ENCODE measurements around the gene RNF17. TPM values are rescaled to one million over a fixed set of nuclear protein-coding genes. Genes with fewer than 3 reads are reported as not detected.

RNF17 gene
- total and polyA plus RNA-seq, 2 experiments from 2014 or later = not detected

- Histone ChIP-seq H3K4me1 (ENCODE audit: low read depth) (peaks cover 2% of the 10 kb centered on the region), H3K27me3 (no peaks in the 10 kb centered on the region), H3K9me3 (ENCODE audit: low read depth) (no peaks in the 10 kb centered on the region), H3K27ac (no peak overlapping the region), H3K36me3 (no peaks in the 10 kb centered on the region), H3K4me3 (no peak overlapping the region)
- no peak for DNase-seq (ENCODE audit: low read depth in 1 of 2, low spot score in 1 of 2)
- TF ChIP-seq CTCF (IDR thresholded peaks at IDR 0.05; ENCODE audit: low read depth, low read length) = no peak
These were observed 152.5 kb downstream of the RNF17 start for GRCh38 chr13:24916464-24916863.

GRCh38 chr13:24921003-24921402 lies 157.0 kb downstream of the RNF17 start:
- Histone ChIP-seq H3K4me1 (ENCODE audit: low read depth) (peaks cover 9% of the 10 kb centered on the region), H3K4me3 (no peak overlapping the region), H3K9me3 (ENCODE audit: low read depth) (no peaks in the 10 kb centered on the region), H3K27me3 (no peaks in the 10 kb centered on the region), H3K27ac (no peak overlapping the region), H3K36me3 (no peaks in the 10 kb centered on the region)
- no peak for TF ChIP-seq CTCF (IDR thresholded peaks at IDR 0.05; ENCODE audit: low read depth, low read length)
- no peak for DNase-seq (ENCODE audit: low read depth in 1 of 2, low spot score in 1 of 2)

GRCh38 chr13:24921881-24922280 lies 157.9 kb downstream of the RNF17 start:
- Histone ChIP-seq H3K27me3 (no peaks in the 10 kb centered on the region), H3K4me1 (ENCODE audit: low read depth) (peaks cover 9% of the 10 kb centered on the region), H3K27ac (peak overlapping the region; percentile 90), H3K9me3 (ENCODE audit: low read depth) (no peaks in the 10 kb centered on the region), H3K4me3 (peak overlapping the region; percentile 78), H3K36me3 (no peaks in the 10 kb centered on the region)
- DNase-seq (ENCODE audit: low read depth in 1 of 2, low spot score in 1 of 2) = no peak
- TF ChIP-seq CTCF (IDR thresholded peaks at IDR 0.05; ENCODE audit: low read depth, low read length) = no peak

DNA sequence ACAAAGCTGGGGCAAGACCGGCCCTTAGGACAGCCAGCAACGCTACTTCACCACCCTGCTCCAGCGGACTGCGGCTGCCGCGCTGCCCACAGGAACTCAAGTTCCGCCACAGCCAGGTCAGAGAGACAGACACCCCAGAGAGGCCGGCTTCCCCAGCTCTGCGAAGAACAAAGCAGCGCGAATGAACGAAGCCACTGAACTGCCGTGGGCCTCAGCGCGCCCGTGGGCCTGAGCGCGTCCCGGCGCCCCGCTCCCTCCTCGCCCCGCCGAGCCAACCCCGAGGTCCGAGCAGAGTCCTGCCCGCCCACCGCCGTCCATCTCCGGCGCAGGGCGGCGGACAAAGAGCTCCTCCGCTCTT lies 158.4 kb downstream of the RNF17 start:
- no peaks in the 10 kb centered on the region for H3K27me3 ChIP-seq

DNA sequence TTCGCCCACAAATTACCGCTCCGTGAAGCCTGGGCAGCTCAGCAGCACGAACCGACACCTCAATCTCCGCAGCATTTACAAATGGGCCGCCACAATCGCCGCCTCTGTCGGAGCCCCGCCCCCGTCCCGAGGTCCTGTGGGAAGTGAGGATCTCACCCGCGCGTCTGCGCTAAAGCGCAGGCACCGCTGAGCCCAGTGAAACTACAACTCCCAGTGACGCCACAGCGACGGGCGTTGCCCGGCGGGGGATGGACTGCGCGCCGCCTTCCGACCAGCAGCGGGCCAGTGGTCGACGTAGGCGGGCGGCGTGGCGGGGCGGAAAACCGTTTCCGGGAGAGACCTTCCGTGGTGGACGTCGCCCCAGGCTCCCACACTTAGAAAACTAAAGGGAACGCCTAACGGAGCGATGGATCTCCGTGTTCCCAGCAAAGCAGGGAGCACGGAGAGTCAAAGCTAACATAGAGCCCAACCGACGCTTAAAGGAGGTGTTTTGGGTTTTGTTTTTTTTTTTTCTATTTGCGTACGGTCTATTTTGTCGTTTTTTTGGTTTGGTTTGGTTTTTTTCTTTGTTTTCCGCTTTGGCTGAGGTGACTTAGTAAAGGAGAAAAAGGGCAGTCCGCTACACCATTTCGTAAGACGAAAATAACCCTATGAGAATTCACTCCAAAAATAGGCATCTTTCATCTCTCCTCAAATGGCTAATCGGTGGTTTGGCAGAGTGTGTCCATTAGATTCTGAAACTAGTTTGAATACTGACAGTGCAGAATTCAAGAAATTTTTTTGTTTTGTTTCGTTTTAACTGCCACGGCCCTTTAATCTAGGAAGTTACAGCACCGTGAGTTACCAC lies 159.0 kb downstream of the RNF17 start:
- Histone ChIP-seq H3K27ac (peak overlapping the region; percentile 90), H3K4me1 (ENCODE audit: low read depth) (peaks cover 9% of the 10 kb centered on the region), H3K9me3 (ENCODE audit: low read depth) (no peaks in the 10 kb centered on the region), H3K4me3 (peak overlapping the region; percentile 78), H3K27me3 (no peaks in the 10 kb centered on the region), H3K36me3 (no peaks in the 10 kb centered on the region)
- DNase-seq (ENCODE audit: low read depth in 1 of 2, low spot score in 1 of 2) = peak; percentile 99
- no peak for TF ChIP-seq CTCF (IDR thresholded peaks at IDR 0.05; ENCODE audit: low read depth, low read length)

More for the DNA sequence above, 158.4 kb downstream of the RNF17 start:
- peaks cover 9% of the 10 kb centered on the region for H3K4me1 ChIP-seq (ENCODE audit: low read depth)
- H3K36me3 ChIP-seq = no peaks in the 10 kb centered on the region
- DNase-seq (ENCODE audit: low read depth in 1 of 2, low spot score in 1 of 2) = peak; percentile 33 to 55
- no peaks in the 10 kb centered on the region for H3K9me3 ChIP-seq (ENCODE audit: low read depth)
- peak overlapping the region; percentile 78 for H3K4me3 ChIP-seq
- TF ChIP-seq CTCF (IDR thresholded peaks at IDR 0.05; ENCODE audit: low read depth, low read length) = no peak
- H3K27ac ChIP-seq = peak overlapping the region; percentile 90

Measured in cardiac muscle cell (in vitro differentiated cells and primary cell).